Measurements from ENCODE around the gene WT1.

Gene WT1

DNA sequence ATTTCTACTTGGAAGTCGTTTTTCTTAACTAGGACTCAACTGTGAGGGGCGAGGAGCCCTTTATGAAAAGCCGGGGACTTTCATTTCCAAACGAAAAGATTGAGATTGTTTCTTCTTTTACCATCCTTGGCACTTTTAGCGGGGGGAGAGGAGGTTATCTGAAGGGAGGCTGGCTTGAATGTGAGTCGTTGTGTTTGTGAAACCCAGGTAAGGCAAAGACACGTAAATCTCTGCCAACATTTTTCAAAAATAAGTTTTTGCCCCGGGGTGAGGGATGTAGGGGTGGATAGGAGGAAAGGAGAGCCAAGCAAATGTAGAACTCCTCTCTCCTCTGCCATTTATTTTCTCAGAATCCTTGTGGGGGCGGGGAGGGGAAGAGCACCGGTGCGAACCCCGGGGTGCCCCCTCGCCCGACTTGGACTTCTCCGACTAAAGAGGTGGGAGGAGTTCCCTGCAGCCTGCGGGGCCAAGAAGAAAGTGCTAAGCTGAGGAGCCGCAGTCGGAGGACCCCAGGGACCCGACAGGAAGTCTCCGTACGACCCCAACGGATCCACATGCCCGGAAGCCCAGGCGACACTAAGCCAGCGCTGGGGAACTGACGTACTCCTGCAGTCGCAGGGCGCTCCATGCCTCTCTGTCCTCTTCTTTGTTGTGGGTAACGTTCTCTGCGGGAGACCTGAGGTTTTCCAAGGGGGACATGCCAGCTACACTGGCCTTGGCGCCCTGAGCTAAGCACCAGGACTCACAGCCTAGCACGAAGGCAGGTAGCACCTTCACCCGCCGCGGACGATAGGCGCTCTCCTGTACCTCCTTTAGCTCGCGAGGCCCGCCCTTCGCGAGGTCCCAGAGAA is 2.4 kb upstream of the WT1 start:
- no peak for DNase-seq

DNA sequence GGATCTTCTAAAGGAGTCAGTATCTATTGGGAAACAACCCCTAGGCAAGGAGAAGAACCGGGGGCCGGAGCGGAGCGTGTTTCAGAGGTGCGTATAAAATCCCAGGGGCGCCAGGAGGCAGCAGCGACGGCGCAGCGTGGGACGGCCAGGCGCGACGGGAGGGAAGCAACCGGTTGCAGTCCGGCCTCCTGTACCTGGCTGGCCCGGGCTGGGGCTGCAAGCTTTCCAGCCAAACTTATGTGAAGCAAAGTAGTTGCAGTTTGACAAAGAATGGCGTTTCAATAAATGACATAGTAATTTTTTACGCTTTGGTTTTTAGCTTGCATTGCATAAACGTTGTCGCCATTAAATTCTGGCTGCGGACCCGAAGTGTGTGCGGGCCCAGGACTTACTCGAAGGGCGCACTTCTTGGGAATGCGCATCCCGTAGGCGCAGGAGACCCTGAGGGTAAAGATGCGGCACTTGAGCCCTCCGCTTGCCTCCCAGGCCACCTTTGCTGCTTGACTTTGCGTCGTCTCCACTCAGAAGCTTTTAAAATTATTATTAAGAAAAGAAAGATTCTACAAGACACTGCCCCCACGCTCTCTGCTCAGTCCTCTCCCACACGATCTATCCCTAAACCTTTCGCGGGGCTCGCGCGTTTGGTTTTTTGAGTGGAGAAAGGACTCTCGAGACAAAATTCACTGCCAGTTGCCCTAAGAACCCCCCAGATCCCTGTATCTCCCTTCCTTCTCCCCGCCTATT is 1.6 kb upstream of the WT1 start:
- no peak for DNase-seq

- no peak for DNase-seq
Observed at GRCh38 chr11:32435942-32436750, 807 bp upstream of the WT1 start.

GRCh38 chr11:32435152-32435480 is 223 bp downstream of the WT1 start:
- DNase-seq: no peak

- no peak for DNase-seq
Observed at GRCh38 chr11:32434356-32435151, 785 bp downstream of the WT1 start.

- DNase-seq: no peak
Observed at GRCh38 chr11:32433914-32434355, 1.4 kb downstream of the WT1 start.

DNA sequence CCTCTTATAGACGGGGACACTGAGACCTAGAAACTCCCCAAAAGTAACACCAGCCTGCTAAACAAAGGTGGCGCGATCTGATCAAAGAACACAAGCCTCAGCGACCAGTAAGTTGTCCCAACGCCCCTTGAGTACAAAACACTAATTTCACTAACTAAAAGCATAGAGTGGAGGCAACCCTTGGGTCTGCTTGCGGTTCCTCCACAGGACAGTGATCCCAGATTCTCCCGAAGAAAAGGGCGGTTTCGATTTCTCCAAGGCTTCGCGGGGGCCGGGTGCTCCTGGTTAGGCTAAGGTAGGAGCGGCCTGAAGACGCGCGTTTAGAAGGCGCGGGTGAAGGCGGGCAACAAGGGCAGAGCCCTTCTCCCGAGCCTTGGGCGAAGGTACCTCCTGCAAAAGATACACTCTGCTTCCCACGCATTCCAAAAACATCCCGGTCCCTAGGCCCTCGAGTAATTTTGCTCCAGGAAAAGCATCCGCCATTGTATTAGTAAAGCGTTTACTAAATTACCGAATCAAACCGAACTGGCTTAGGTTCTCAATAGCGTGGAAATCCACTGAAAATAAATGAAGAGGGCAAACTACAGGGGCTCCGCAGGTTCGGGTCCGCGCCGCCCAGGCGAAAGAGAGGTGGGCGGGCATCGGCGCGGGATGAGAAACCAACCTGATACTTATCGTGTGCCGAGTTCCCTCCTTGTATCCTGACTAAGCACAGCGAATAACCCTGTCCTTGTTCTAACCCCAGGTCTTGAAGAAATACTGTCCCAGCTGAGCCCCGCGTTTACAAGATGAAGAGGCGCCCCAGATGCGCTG is 2.0 kb downstream of the WT1 start:
- DNase-seq: no peak

DNA sequence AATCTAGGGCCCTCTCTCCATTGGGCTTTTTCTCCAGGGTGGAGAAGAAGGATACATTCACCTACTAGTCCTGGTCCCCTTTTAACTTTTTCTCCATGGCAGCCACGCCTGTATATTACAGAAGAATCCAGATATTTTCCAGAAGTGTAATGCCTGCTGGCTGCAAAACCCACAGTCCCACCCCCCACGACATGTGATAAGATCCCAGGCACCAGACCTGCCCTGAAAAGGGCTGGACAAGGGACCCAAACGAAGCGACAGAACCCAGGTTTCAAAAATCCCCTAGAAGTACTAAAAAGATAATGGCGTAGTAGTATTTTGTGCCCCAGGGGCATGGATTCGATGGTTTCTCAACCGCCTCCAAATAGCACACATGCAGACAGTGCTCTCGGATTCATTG is 2.8 kb downstream of the WT1 start:
- DNase-seq: no peak

DNA sequence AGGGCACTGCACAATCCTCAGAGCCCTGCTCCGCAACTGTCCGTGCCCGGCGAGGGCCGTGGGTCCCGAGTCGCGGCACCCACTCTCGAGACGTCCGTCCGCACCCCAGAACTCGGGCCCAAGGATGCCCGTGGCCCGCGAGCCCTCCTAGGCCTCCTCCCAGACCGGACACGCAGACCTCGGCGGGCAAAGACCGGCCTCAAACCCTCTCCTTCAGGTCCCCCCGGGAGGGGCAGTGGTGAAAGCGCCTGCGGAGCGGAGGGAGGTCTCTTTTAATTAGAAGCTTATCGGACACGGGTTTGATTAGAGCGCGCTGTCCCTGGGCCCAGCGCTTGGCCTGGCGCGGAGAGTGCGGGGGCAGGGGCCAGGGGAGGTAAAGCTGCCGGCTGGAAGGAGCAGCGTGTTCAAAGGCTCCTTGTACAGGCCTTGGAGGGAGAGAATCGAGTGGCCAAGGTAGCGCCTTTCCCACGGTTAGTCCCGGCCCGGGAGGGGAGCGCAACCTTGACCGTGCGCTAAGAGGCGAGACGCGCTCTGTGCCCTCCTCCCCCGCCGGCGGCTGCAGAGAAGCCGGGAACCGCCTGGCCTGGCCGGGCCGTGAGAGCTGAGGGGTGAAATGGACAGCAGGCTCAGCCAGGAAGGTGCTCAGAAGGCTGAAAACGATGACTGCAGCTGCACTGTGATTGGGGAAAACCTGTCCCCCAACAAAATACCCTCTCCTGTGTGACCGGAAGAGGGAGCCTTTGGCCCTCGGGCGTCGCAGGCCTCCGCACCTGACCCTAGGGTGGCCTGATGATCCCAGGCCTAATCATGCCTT is 4.6 kb downstream of the WT1 start:
- DNase-seq: no peak

- DNase-seq: no peak
Observed at GRCh38 chr11:32429477-32429876, 5.9 kb downstream of the WT1 start.

- no peak for DNase-seq
Observed at GRCh38 chr11:32428665-32429303, 6.6 kb downstream of the WT1 start.

DNA sequence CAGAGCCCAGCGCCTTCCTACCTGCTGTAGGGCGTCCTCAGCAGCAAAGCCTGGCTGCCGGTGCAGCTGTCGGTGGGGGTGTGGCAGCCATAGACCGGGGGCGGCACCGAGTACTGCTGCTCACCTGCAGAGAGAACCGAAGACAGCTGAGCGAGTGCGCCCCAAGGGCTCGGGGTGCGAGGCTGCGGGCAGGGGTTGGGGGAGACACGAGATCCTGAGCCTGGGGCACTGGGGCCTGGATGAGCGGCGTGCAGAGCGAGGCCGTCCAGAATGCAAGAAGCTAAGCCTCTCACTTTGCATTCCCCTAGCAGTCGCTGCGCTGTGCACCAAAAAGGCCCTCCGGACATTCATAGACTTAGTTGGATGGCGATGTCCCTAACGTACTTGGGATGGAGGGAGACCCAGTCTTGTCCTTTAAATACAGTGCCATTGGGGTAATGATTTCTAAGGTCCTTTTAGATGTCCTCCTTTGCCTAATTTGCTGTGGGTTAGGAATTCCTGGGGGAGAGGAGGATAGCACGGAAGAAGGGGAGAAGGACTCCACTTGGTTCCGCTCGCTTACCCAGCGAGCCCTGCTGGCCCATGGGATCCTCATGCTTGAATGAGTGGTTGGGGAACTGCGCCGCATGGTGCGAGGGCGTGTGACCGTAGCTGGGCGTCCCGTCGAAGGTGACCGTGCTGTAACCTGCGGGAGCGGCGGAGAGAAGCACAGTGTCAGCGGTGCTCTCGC is 7.2 kb downstream of the WT1 start:
- DNase-seq: no peak

DNA sequence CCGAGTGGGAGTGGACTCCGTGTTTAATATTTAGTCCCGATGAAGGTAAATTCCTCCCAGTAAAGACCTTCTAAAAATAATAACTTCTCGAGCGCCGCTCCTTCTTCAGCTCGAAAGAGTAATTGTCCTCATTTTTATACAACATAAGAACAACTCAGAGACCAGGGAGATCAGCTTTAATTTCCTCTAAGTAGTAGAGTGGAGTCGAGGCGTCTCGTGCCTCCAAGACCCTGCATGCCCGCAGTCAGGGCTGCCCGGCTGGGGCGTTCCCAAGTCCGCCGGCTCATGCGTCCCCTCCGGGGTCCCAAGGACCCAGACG is 7.8 kb downstream of the WT1 start:
- DNase-seq: no peak

DNA sequence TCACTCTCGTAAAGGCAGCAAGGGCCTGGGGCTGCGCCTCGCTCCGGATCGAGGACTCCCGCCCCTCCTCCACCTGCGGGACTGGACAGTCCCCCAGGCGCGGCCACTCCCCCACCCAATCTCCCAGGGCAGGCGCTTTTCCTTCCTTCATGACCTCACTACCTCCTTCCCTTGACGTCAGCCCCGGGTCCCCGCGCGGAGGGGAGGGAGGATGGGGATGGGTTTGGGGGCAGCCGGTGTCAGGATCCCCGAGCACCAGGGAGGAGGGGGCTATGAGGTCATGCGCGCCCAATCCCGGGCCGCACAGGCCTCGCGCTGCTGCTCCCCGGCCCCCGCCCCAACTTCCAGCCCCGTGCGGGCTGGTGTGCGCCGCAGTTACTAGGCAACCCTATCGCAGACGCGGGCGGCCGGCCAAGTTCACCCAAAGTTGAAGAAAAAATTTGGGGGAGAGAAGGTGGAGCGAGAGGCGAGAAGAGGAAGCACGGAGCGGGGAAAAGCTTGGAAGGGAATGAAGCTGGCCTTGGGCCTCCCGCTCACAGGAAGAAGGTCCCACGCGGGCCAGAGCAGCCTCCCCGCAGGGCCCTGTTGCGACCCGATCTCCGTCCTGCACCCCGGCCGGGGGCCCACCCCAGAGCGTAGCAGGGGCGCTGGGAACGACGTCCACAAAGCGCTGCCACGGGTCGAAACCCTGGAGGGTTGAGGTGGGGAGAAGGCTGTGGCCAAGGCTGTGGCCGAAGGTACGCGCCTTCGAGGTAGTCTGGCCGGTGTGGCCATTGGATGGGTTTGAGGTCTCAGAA is 8.3 kb downstream of the WT1 start:
- DNase-seq: no peak

DNA sequence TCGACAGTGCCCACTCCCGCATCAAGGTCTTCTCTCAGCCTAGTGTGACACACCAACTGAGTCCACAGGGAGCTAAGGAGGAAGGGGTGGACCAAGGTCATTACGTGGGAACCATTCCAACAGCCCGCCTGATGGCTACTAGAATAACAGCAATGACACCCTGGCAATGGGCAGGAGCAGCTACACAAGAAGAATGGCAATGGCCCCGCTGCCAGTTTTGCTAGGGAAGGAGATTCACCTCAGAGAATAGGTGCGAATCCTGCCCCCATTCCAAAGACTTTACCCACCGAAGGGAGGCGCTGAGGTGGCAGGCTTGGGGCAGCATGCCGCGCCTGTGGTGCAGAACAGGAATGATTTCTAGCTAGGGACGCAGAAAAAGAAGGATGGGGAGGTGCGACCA is 9.1 kb downstream of the WT1 start:
- DNase-seq: no peak

GRCh38 chr11:32425761-32426160 is 9.6 kb downstream of the WT1 start:
- no peak for DNase-seq

DNA sequence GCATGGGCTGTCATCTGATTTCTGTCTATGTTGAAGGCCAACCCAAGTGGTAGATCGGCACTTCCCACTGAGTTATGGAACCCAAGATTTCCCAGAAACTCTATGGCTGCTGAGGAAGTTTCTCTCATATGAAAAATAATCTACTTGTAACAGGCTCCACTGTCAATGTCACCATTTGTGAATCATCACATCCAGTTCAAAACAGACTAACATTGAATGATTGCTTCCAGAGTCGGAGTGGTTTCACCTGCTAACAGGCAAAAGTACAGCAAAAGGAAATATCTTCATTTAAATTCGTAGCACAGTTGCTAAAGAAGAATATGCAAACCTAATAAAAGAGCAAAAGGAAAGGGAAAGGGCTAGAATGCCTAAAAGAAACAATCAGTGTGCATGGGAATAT is 12.8 kb downstream of the WT1 start:
- DNase-seq: no peak

DNA sequence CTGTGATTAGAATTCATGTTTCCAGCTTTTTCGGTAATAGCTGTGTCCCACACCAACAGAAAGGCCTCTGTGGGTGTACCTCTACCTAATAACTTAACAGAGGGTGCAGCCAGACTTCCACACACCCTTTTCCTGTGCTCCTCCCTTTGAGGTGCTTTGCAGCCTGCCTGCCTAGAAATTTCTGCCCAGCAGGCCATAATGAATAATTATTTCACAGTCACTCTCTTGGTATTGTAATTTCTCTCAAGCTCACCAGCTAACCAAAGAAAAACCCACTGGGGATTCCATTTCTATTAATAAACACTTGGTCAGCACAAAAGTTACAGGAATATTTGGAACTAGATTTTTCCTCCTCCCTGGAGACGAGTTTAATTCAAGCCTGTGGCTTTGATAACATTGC is 13.3 kb downstream of the WT1 start:
- no peak for DNase-seq

All from activated CD8-positive, alpha-beta memory T cell treated with anti-CD3 and anti-CD28 coated beads, Interleukin-2, amount 50 U/mL, for 4 hours (primary cell).